ENCODE data around the gene MAP3K8. TPM values are rescaled to one million over a fixed set of nuclear protein-coding genes. Genes with fewer than 3 reads are reported as not detected.

The MAP3K8 gene
- total and polyA plus RNA-seq, 4 donors: 37.0 to 77.9 (median 50.5) TPM

DNA sequence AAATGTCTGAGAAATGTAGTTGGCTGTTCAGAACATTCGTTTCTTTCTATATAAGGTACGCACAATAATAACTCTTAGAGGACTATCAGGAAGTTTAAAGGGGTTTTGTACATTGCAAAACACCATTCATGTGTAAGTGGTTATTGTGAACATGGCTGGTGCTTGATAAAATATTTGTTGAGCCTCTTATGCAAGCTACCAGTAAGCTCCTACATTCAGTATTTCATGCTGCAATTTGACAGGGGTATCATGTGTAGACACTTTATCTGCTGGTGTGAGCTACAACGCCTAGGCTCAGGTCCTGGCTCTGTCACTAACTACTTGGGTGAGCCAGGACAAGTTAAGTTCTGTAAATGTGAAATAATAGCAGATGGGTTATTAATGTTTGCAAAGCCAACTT lies 75.5 kb downstream of the MAP3K8 start:
- ATAC-seq (ENCODE audit: insufficient read depth, low FRiP score): peak; percentile 41
- H3K9ac ChIP-seq (ENCODE audit: insufficient read depth in 1 of 2, low read length in 2 of 2): no peak overlapping the region
- H3K36me3 ChIP-seq (ENCODE audit: control insufficient read depth in 4 of 4, insufficient read depth in 4 of 4, low read length in 4 of 4): no peaks in the 10 kb centered on the region
- peak in 1 of 3 donors; percentile 47 for DNase-seq
- H3K27me3 ChIP-seq (ENCODE audit: control insufficient read depth in 3 of 3, insufficient read depth in 3 of 3, low read length in 2 of 3): no peaks in the 10 kb centered on the region
- WGBS, 2 donors: 41 to 55% methylated on average over 3 of the region's 3 CpGs
- TF ChIP-seq, protein P1, sequence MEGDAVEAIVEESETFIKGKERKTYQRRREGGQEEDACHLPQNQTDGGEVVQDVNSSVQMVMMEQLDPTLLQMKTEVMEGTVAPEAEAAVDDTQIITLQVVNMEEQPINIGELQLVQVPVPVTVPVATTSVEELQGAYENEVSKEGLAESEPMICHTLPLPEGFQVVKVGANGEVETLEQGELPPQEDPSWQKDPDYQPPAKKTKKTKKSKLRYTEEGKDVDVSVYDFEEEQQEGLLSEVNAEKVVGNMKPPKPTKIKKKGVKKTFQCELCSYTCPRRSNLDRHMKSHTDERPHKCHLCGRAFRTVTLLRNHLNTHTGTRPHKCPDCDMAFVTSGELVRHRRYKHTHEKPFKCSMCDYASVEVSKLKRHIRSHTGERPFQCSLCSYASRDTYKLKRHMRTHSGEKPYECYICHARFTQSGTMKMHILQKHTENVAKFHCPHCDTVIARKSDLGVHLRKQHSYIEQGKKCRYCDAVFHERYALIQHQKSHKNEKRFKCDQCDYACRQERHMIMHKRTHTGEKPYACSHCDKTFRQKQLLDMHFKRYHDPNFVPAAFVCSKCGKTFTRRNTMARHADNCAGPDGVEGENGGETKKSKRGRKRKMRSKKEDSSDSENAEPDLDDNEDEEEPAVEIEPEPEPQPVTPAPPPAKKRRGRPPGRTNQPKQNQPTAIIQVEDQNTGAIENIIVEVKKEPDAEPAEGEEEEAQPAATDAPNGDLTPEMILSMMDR (IDR thresholded peaks at IDR 0.05; ENCODE audit: control extremely low read depth, extremely low read depth): no peak
- no peak overlapping the region for H3K27ac ChIP-seq (ENCODE audit: low read depth in 1 of 2, low read length in 1 of 2)
- no peak overlapping the region for H3K4me3 ChIP-seq
- H3K4me1 ChIP-seq (ENCODE audit: control insufficient read depth in 5 of 5, insufficient read depth in 5 of 5, low read length in 5 of 5): peaks cover 0 to 12% (median 1%) of the 10 kb centered on the region in 5 donors
- H3K9me3 ChIP-seq (ENCODE audit: control insufficient read depth in 4 of 4, insufficient read depth in 3 of 4, low read length in 3 of 4): no peaks in the 10 kb centered on the region

DNA sequence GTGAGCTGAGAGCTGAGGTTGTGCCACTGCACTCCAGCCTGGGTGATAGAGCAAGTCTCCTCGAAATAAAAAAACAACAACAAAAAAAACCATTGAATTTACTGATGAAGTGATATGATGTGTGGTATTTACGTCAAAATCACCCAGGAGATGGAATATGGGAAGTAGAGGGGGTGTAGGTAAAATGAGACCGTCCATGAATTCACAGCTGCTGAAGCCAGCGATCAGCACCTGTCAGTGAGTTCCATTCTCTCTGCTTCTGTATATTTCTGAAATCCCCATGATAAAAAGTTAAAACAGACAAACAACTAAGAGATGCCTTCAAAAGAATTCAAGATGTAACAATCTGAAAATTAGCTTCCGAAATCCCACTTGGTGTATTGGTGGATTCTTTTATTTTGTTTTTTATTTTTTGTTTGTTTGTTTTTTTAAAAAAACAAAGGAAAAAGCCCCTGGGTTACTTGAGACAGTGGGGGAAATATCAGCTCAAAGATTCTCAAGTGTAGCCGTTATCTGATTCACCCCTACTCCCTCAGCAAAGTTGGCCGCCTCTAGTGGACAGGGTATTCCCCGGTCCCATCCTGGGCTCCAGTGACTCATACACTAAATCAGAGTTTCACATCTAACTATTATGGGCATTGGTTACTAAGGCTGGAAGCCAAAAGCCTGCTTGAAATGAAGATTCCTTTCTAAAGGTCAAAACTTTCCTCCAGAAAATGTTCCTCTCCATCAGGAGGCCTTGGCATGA lies 76.4 kb downstream of the MAP3K8 start:
- ATAC-seq (ENCODE audit: insufficient read depth, low FRiP score) (peak; percentile 76), DNase-seq (no peak)
- no peaks in the 10 kb centered on the region for H3K9me3 ChIP-seq (ENCODE audit: control insufficient read depth in 4 of 4, insufficient read depth in 3 of 4, low read length in 3 of 4)
- TF ChIP-seq, protein P1 (IDR thresholded peaks at IDR 0.05; ENCODE audit: control extremely low read depth, extremely low read depth): no peak
- no peak overlapping the region for H3K4me3 ChIP-seq
- no peak overlapping the region for H3K27ac ChIP-seq (ENCODE audit: low read depth in 1 of 2, low read length in 1 of 2)
- no peaks in the 10 kb centered on the region for H3K36me3 ChIP-seq (ENCODE audit: control insufficient read depth in 4 of 4, insufficient read depth in 4 of 4, low read length in 4 of 4)
- H3K9ac ChIP-seq (ENCODE audit: insufficient read depth in 1 of 2, low read length in 2 of 2): no peak overlapping the region
- no peaks in the 10 kb centered on the region for H3K27me3 ChIP-seq (ENCODE audit: control insufficient read depth in 3 of 3, insufficient read depth in 3 of 3, low read length in 2 of 3)
- 68 to 81% methylated on average over 8 of the region's 8 CpGs for WGBS, 2 donors
- H3K4me1 ChIP-seq (ENCODE audit: control insufficient read depth in 5 of 5, insufficient read depth in 5 of 5, low read length in 5 of 5): peaks cover 0 to 10% (median 1%) of the 10 kb centered on the region in 5 donors

DNA sequence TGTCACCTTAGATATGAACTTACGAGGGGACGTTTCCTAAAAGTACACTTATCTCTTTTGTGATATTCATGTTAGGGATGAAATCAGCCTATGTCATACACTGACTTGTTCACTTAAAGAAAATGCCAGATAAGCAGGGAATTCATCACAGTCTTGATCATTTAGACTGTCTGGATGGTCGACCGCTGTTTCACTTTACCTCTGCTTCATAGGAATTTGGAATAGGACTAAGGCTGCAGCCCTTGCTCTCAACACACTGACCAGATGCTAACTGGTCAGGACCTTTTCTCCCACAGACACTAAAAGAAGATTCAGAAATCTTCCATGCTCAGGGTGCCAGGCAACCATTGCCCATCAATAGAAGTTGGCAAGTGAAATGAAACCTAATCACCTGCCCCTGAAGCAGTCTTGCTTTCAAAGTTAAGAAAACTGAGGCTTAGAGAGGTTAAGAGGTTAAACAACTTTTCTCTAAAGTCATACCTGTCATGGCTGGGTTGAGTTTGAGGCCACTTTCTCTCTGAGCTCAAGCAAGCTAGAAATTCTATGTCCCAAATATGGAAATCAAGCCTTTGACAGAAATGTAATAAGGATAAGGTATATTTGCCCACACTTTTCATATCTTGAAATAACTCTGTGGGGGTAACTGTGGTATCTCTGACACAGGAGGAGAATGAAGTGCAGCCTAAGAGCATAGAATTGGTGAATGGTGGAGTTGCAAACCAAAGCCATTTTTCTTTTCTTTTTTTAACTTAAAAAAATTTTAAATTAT lies 77.1 kb downstream of the MAP3K8 start:
- no peak for DNase-seq
- 71 to 90% methylated on average over 4 of the region's 4 CpGs for whole genome bisulfite sequencing, 2 donors
- Histone ChIP-seq H3K36me3 (ENCODE audit: control insufficient read depth in 4 of 4, insufficient read depth in 4 of 4, low read length in 4 of 4) (no peaks in the 10 kb centered on the region), H3K4me1 (ENCODE audit: control insufficient read depth in 5 of 5, insufficient read depth in 5 of 5, low read length in 5 of 5) (peaks cover 0 to 2% (median under 1%) of the 10 kb centered on the region in 5 donors), H3K9me3 (ENCODE audit: control insufficient read depth in 4 of 4, insufficient read depth in 3 of 4, low read length in 3 of 4) (no peaks in the 10 kb centered on the region), H3K27me3 (ENCODE audit: control insufficient read depth in 3 of 3, insufficient read depth in 3 of 3, low read length in 2 of 3) (no peaks in the 10 kb centered on the region), H3K9ac (ENCODE audit: insufficient read depth in 1 of 2, low read length in 2 of 2) (no peak overlapping the region), H3K27ac (ENCODE audit: low read depth in 1 of 2, low read length in 1 of 2) (peak overlapping the region in 1 of 2 donors; percentile 63), H3K4me3 (no peak overlapping the region)
- TF ChIP-seq, protein P1 (IDR thresholded peaks at IDR 0.05; ENCODE audit: control extremely low read depth, extremely low read depth): no peak
- ATAC-seq (ENCODE audit: insufficient read depth, low FRiP score): peak; percentile 50

Other genes starting within 250 kb of the MAP3K8 start
- gene MTPAP, start 84.9 kb upstream of the MAP3K8 start, total RNA-seq: 10 to 100 TPM; 17.1 to 21.5 TPM
- gene MTPAP, start 84.9 kb upstream of the MAP3K8 start, polyA plus RNA-seq: 10 to 100 TPM in 1 of 2 donors, 1 to 10 TPM in 1; 5.0 to 11.1 TPM
- not detected for gene LYZL2, start 195.6 kb downstream of the MAP3K8 start, total RNA-seq
- gene LYZL2, start 195.6 kb downstream of the MAP3K8 start, polyA plus RNA-seq: not detected